GM12892 (cell line): Measurements from ENCODE around the gene TRIM50.
"Not testable (repeated sequence)": the region's sequence is repeated elsewhere in the genome, so short reads cannot be mapped to it uniquely, and the experiment has no call there.

ENCODE experiments used
- DNase-seq: peaks from one replicate; pipeline ENCODE4 v3.0.0; 2011; ENCODE audit not compliant: insufficient read length
- FAIRE-seq: peaks from 2 replicates; lab custom pipeline; 2011; peaks lifted over from hg19 to GRCh38; lab: Jason Lieb, UNC
- POLR2A ChIP-seq: IDR thresholded peaks from 2 replicates; pipeline ENCODE4 v1.6.1; 2011; ENCODE audit warnings: low read depth, low read length, control low read depth
- POLR2AphosphoS5 ChIP-seq: IDR thresholded peaks from 2 replicates; pipeline ENCODE4 v1.6.1; 2011; ENCODE audit warnings: low read depth, low read length, control low read depth
- TAF1 ChIP-seq: IDR thresholded peaks from 2 replicates; pipeline ENCODE4 v1.6.1; 2011; ENCODE audit warnings: low read depth, mild to moderate bottlenecking, control low read depth, low read length, borderline replicate concordance

Gene TRIM50

DNA sequence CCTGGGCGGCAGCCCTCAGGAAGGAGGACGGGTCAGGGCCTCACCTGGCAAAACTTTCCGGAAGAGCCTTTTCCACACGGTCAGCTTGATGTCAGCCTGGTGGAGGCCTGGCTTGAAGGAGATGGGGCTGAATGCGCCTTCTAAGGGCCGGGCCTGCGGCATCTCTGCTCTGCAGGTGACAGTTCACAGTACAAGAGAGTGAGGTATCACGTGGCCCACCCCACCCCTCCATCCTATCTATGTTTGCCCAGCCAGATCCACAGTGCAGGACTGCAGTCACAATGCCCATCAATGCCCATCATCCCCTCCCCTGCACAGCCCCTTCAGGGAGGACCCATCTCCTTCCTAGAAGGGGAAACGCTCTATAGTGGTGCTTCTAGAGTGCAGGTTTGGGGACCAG is 11.4 kb downstream of the TRIM50 start:
- FAIRE-seq (no peak), DNase-seq (no peak)
- no peak for TF ChIP-seq POLR2AphosphoS5
- no peak for TF ChIP-seq TAF1
- TF ChIP-seq POLR2A: no peak

DNA sequence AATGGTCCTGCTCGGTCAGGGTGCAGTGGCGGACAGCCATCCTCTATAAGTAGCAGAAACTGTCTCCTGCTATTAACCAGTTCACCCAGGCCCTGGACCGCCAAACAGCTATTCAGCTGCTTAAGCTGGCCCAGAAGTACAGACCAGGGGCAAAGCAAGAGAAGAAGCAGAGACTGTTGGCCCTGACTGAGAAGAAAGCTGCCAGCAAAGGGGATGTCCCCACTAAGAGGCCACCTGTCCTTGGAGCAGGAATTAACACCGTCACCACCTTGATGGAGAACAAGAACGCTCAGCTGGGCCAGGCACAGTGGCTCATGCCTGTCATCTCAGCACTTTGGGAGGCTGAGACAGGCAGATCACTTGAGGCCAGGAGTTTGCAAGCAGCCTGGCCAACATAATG is 13.6 kb downstream of the TRIM50 start:
- FAIRE-seq: no peak
- TF ChIP-seq TAF1: no peak
- DNase-seq: no peak

DNA sequence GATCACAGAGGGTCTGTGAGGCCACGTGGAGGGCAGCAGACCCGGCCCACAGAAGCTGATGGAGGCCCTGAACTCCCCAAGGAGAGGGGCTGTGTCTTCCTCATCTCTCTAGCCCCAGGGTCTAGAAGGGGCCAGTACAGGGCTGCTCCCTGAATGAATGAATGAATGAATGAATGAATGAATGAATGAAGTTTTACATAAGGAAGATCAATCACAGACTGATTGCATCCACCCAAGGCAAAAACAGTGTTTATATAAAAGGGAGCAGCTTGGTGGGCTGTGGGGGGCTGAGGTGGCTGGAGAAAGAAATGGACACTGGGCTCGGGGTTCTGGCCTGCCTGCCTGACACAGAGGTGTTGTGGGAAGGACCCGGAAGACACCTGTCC is 14.4 kb downstream of the TRIM50 start:
- DNase-seq: no peak
- TF ChIP-seq POLR2A (no peak), POLR2AphosphoS5 (no peak), TAF1 (no peak)
- FAIRE-seq: no peak

DNA sequence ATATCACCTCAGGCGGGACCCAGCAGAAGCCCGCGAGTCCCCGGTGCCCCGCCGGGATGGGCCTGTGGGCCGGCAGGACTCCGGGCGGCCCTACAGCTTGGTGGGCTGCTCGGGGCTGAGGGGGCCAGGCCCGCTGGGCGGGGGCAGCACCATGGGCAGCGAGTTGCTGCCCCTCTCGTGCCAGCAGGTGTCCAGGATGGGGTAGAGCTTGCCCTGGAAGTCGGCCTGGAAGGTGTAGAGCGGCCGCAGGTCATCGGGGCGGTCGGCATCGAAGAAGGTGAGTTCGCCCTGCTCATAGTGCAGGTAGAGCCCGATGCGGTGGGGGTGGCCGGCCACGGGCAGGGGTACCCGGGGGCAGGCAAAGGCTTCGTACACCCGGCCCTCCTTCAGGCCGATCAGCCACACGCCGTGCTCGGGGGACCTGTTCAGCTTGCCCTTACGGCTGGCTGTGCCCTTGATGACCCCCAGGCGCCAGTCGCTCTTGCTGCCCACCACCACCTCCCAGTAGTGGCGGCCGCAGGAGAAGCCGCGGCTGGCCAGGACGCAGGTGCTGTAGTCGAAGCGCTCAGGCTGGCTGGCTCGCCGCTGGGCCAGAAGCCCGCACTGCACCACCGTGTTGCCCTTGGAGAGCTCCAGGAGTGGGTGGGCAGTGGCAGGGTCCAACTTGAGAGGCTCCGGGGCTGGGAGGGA is 14.9 kb downstream of the TRIM50 start:
- FAIRE-seq: no peak
- TF ChIP-seq TAF1: no peak
- no peak for TF ChIP-seq POLR2AphosphoS5
- no peak for TF ChIP-seq POLR2A
- DNase-seq: no peak

DNA sequence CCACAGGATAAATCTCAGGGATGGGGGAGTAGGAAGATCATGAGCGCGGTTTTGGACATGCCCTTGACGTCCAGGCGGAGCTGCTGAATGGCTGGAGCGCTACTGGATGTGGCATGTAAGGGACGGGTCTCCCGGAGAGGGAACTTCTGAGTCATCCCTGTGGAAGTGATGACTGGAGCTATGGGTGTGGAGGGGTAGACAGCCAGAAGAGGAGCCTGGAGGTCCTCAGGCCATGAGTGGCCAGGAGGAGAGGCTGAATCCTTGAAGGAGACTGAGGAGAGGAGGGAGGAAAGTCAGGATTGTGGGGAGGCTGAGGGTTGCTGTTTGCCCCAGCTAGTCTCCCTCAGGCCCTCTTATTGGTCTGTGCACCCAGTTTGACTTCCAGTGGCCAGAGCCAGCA is 16.5 kb downstream of the TRIM50 start:
- FAIRE-seq, DNase-seq: not testable (repeated sequence)

DNA sequence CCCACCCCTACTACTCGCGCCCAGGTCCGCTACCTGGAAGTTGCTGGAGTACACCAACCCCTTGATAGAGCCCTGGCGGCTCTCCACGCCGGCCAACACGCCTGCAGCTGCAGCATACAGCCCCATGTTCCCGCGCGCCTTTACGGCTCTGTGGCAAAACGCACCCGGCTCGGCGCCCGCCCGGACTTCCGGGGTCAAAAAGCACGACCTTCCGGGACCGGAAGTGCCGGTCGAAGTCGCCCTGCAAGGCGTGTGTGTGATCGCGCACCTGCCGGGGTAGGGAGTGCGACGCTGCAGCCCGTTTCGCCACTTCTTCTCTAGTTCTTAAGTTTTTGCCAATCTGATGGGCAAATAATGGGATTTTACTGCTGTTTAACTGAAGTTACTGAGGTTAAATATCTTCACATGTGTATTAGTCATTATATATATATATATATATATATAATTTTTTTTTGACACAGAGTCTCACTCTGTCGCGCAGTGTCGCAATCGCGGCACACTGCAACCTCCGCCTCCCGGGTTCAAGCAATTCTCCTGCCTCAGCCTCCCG is 19.1 kb downstream of the TRIM50 start, which contains the start of gene NSUN5:
Gene NSUN5 (minus strand): TSS at position 162 of the 550 bp plus-strand sequence. CDS start 36 bp downstream, at position 126.
- FAIRE-seq (peak; percentile 86), DNase-seq (peak; percentile 92)
- TF ChIP-seq POLR2AphosphoS5 (peak; percentile 89), TAF1 (peak; percentile 74; the same call in 1 of the 2 replicates), POLR2A (peak; percentile 94)

DNA sequence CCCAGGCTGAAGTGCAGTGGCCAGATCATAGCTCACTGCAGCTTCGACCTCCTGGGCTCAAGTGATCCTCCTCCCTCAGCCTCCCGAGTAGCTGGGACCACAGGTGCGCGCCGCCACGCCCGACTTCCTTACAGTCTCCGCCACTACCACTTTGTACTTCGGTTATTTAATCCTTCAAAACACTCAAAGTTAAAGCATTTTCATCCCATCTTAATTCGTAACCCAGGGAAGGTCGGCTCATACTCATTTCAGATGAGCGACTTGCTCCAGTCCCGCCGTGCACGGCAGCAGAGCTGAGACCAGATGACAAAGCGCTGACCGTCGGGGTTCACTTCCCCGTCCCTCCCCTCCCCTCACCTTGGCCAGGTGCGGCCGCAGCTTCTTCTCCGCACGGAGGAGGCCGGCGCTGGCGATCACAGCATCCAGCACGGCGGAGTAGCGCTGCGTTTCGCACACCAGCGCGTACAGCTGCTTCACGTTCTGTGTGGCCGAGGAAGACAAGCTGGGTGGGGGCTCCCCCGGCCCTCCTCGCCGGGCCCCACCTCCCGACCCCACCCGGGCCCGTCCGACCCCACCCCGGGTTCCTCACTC is 19.7 kb downstream of the TRIM50 start:
- no peak for FAIRE-seq
- TF ChIP-seq POLR2AphosphoS5 (no peak), POLR2A (no peak), TAF1 (no peak)
- no peak for DNase-seq

DNA sequence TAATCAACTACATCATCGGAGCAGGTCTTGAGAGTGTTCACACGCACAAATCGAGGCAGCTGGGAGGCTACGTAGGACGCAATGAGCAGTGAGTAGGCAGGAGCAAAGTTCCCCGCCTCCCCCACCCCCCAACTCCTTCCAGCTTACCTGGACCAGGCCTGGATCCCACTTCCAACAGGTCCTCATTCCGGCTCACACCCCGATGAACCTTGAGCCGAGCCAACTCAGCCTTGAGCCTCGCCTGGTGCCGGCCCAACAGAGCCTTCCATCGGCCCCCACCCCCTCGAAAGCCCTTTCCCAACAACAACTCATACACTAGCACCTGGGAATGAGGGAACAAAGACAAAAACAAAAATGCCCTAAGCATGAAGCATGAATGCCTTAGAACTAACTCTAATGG is 20.4 kb downstream of the TRIM50 start:
- TF ChIP-seq POLR2A (no peak), POLR2AphosphoS5 (no peak), TAF1 (no peak)
- no peak for FAIRE-seq

DNA sequence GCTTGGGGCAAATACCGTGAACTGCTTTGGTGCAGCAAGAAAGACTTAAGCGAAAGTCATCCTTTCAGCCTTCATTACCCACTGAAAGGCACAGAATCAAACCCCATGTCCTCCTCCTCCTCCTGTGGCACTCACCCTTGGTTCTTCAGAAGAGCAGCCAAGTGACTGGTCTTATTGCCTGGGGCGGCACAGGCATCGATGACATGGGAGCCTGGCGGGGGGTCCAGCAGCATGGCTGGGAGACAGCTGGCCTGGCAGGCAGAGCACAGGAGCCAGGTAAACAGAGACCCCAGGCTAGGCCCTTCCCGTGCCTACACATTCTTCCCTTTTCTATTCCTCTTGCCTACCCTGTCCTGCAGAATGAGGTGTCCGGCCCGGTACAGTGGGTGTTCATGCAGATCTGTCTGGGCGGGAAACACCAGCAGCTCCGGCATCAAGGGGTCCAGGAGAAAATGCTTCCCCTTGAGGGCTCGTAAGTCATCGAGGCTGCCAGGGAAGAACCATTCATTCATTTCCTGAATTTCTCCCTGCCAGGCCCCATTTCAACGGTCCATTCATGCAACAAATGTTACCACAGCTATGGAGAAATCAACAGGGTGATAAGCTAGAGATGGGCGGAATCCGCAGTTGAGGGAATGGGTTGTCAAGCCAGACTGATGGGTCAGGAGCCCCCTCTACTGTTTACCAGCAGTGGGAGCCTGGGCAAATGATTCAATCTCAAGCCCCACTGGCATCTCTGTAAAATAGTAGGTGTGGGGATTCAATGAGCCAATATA is 23.1 kb downstream of the TRIM50 start:
- DNase-seq, FAIRE-seq: not testable (repeated sequence)

More for the DNA sequence above, 20.4 kb downstream of the TRIM50 start:
- DNase-seq: no peak

DNA sequence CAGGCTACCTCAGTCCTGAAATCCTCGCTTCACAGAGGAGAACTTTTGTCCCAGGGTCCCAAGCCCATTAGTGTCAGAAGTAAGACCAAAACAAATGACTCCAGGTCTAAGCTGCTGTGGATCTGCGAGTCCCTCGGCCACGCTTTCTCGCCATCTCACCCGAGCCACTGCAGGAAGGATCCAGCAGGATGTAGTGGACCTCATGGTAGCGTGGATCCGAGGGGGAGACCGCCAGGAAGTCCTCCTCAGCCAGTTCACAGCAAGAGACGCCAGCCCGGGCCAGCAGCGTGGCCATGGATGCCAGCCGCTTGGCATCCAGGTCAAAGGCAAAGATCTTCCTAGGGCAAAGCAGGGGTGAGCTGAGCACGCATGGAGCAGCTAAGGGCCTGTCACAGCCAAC is 23.8 kb downstream of the TRIM50 start:
- FAIRE-seq (no peak), DNase-seq (no peak)
- no peak for TF ChIP-seq TAF1
- TF ChIP-seq POLR2A: no peak
- no peak for TF ChIP-seq POLR2AphosphoS5

DNA sequence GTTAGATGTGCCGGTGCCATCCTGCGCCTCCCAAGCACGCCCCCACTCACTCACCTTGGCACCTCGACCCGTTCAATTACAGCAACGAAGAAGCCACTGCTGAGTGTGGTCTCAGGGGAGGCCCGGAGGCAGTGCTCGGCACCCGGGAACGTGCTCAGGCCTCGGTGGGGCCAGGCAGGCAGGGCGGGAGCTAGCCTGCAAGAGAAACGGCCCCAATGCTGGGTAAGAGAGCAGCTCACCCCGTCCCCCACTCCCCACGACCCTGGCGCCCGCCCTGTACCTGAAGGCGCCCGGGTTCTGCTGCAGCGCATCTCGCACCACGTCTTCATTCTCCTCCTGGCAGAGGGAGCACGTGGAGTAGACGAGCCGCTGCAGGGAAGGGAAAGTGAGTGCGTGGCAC is 24.3 kb downstream of the TRIM50 start:
- no peak for TF ChIP-seq TAF1
- no peak for TF ChIP-seq POLR2AphosphoS5
- no peak for TF ChIP-seq POLR2A
- no peak for DNase-seq
- FAIRE-seq: no peak

DNA sequence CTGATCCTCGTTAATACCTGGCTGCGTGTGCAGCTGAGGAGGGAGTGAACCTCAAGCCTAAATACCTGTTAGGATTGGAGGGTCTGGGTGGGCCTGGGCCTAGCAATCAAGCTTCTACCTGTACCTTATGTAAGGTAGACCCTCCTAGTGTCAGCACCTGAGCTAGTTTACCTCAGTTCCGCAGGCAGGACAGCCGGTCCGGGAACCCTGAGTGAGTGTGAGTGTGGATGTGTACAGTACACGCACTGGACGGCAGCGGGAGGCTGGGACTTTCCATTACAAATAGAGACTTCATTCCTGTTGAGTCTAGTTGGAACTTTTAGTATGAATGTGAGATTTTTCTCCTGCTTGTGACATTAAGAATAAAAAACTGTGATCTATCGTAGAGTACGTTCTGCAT is 25.0 kb downstream of the TRIM50 start:
- DNase-seq, FAIRE-seq: not testable (repeated sequence)

DNA sequence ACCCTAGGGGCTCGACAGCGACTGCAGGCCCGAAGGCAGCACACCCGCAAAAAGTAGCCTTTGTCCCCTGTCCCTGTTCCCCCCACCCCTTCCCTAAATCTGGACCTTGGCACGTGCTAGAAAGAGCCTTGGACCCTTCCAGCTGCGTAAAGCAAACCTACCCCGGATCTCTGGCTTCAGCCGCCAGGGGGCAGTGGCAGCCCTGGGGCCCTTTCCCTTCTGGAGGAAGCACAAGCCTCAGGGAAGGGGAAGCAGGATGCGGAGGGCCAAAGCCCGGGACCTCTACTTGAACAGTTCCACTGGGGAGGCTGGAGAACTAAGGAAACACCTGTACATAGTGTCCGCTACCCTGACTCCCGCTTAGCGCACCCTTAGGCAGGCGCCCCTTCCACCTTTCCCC is 26.8 kb downstream of the TRIM50 start:
- not testable (repeated sequence) for FAIRE-seq, DNase-seq

DNA sequence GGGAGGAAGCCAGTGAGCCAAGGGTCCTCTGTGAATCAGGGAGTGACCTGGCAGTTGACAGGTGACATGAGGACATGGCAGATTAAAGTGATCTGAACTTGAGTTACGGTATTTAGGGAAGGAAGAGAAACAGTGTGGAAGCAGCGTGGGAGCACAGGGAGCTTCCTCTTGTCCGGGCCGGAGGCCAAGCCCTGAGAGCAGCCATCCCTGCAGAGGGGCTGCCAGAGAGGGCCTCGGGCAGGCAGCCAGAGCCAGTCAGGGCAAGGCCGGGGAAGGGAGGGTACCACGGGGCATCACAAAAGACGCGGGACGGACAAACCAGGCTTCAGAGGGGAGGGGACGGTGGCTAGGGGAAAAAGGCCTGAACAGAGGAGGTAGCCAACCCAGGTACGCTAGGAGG is 28.1 kb downstream of the TRIM50 start:
- FAIRE-seq, DNase-seq: not testable (repeated sequence)

DNA sequence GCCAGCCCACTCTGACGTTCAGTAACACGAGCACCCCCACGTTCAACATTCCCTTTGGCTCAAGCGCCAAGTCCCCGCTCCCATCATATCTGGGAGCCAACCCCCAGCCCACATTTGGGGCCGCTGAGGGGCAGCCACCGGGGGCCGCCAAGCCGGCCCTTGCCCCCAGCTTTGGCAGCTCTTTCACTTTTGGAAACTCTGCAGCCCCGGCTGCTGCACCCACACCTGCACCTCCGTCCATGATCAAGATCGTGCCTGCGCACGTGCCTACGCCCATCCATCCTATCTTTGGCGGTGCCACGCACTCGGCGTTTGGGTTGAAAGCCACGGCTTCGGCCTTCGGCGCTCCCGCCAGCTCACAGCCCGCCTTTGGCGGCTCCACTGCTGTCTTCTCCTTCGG is 30.2 kb downstream of the TRIM50 start:
- FAIRE-seq, DNase-seq: not testable (repeated sequence)

DNA sequence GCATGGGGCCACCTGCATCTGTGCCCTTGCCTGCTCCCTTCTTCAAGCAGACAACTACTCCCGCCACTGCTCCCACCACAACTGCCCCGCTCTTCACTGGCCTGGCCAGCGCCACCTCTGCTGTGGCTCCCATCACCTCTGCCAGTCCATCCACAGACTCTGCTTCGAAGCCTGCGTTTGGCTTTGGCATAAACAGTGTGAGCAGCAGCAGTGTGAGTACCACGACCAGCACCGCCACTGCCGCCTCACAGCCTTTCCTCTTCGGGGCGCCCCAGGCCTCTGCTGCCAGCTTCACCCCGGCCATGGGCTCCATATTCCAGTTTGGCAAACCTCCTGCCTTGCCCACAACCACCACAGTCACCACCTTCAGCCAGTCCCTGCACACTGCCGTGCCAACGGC is 30.6 kb downstream of the TRIM50 start:
- DNase-seq, FAIRE-seq: not testable (repeated sequence)

DNA sequence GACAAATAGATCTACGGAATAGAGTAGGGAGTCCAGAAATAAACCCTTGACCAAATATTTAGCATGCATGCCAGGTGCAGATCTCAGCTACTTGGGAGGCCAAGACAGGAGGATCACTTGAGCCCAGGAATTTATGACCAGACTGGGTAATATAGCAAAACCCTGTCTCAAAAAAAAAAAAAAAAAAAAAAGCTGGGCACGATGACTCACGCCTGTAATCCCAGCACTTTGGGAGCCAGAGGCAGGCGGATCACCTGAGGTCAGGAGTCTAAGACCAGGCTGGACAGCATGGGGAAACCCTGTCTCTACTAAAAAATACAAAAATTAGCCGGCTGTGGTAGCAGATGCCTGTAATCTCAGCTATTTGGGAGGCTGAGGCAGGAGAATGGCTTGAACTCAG is 50.7 kb downstream of the TRIM50 start:
- not testable (repeated sequence) for FAIRE-seq, DNase-seq
